ENCODE data around the gene LRIG2. TPM values are rescaled to one million over a fixed set of nuclear protein-coding genes. Genes with fewer than 3 reads are reported as not detected.

Gene LRIG2
- total and polyA plus RNA-seq, 2 of the 13 experiments (the other 11 are each of a cell fraction or from before 2014, with no cell fraction given): 8.1 to 12.2 TPM

DNA sequence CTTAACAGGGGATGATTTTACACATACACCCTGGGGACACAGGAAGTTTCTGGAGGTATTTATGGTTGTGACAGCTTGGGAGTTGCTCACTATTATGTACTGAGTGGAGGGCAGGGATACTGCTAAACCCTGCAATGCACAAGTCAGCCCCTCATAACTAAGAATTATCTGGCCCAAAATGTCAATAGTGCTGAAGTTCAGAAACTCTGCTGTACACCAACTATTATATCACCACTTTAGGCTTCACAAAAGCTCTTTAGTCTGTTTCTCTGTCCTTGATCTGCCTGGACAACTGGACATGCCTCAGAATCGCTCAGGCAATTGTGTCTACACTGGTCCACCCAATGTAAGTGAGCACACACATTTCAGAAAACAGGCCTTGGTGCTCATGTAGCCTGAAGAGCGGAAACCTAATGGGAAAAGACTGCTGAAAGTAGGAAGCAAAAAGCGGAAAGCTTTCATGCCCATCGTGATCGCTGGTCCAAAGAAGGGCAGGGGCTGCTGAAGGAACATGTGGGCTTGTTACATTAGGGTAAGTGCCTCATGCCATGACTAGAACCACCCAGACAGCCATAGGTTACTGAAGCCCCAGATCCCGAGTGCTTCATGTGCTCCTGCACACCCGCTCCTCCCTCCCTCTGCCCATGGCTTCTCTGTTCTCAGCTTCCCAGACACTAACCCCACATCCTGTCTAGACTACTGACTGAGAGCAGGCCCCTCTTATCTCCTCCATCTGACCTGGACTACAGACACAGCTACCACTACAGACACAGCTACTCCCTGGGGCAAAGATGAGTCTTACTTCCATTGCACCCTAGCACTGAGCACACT, 73.5 kb downstream of the LRIG2 start (continued):
- TF ChIP-seq NFIC (IDR thresholded peaks at IDR 0.05; ENCODE audit: low read length) (no peak; the same call in 1 of the 2 replicates), RNF2 (conservative IDR thresholded peaks at IDR 0.05; ENCODE audit: low read depth) (no peak), TARDBP (CRISPR knock-in tag; IDR thresholded peaks at IDR 0.05) (peak; percentile 80; the same call in 1 of the 2 replicates), ZNF253 (CRISPR knock-in tag; IDR thresholded peaks at IDR 0.05; ENCODE audit: borderline replicate concordance) (no peak), CBX5 (CRISPR knock-in tag; IDR thresholded peaks at IDR 0.05; ENCODE audit: borderline replicate concordance) (no peak), TCF7 (IDR thresholded peaks at IDR 0.05; ENCODE audit: low read depth) (peak; percentile 45; the same call in 1 of the 2 replicates), GABPB1 (CRISPR knock-in tag; IDR thresholded peaks at IDR 0.05) (peak; percentile 36; the same call in 1 of the 2 replicates), ZNF124 (CRISPR knock-in tag; IDR thresholded peaks at IDR 0.05) (no peak), ZFAT (CRISPR knock-in tag; conservative IDR thresholded peaks at IDR 0.05) (no peak), ZNF552 (CRISPR knock-in tag; IDR thresholded peaks at IDR 0.05; ENCODE audit: borderline replicate concordance) (no peak), ARID2 (CRISPR knock-in tag; IDR thresholded peaks at IDR 0.05; ENCODE audit: borderline replicate concordance) (0 out of 2 replicates have a peak, but pooled peaks have one; percentile 58), POLR2AphosphoS5 (IDR thresholded peaks at IDR 0.05; ENCODE audit: low read depth, low read length) (peak; percentile 33; the same call in 1 of the 2 replicates), KLF15 (CRISPR knock-in tag; IDR thresholded peaks at IDR 0.05; ENCODE audit: borderline replicate concordance) (no peak), FOXA1 (IDR thresholded peaks at IDR 0.05) (no peak), FOXA1 (CRISPR knock-in tag; IDR thresholded peaks at IDR 0.05) (peak; percentile 59; the same call in 1 of the 2 replicates), ZNF781 (CRISPR knock-in tag; IDR thresholded peaks at IDR 0.05; ENCODE audit: borderline replicate concordance, not compliant biosample characterization) (no peak), HOXA9 (CRISPR knock-in tag; IDR thresholded peaks at IDR 0.05; ENCODE audit: borderline replicate concordance) (no peak)
- TF ChIP-seq, protein P1, sequence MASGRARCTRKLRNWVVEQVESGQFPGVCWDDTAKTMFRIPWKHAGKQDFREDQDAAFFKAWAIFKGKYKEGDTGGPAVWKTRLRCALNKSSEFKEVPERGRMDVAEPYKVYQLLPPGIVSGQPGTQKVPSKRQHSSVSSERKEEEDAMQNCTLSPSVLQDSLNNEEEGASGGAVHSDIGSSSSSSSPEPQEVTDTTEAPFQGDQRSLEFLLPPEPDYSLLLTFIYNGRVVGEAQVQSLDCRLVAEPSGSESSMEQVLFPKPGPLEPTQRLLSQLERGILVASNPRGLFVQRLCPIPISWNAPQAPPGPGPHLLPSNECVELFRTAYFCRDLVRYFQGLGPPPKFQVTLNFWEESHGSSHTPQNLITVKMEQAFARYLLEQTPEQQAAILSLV (CRISPR knock-in tag; IDR thresholded peaks at IDR 0.05; ENCODE audit: borderline replicate concordance): no peak
- TF ChIP-seq, protein P2, sequence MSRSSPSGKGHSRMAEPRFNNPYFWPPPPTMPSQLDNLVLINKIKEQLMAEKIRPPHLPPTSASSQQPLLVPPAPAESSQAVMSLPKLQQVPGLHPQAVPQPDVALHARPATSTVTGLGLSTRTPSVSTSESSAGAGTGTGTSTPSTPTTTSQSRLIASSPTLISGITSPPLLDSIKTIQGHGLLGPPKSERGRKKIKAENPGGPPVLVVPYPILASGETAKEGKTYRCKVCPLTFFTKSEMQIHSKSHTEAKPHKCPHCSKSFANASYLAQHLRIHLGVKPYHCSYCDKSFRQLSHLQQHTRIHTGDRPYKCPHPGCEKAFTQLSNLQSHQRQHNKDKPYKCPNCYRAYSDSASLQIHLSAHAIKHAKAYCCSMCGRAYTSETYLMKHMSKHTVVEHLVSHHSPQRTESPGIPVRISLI (CRISPR knock-in tag; IDR thresholded peaks at IDR 0.05; ENCODE audit: borderline replicate concordance): no peak
- TF ChIP-seq, protein P3, sequence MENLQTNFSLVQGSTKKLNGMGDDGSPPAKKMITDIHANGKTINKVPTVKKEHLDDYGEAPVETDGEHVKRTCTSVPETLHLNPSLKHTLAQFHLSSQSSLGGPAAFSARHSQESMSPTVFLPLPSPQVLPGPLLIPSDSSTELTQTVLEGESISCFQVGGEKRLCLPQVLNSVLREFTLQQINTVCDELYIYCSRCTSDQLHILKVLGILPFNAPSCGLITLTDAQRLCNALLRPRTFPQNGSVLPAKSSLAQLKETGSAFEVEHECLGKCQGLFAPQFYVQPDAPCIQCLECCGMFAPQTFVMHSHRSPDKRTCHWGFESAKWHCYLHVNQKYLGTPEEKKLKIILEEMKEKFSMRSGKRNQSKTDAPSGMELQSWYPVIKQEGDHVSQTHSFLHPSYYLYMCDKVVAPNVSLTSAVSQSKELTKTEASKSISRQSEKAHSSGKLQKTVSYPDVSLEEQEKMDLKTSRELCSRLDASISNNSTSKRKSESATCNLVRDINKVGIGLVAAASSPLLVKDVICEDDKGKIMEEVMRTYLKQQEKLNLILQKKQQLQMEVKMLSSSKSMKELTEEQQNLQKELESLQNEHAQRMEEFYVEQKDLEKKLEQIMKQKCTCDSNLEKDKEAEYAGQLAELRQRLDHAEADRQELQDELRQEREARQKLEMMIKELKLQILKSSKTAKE (CRISPR knock-in tag; IDR thresholded peaks at IDR 0.05; ENCODE audit: borderline replicate concordance): peak; percentile 96
- TF ChIP-seq, protein P4, sequence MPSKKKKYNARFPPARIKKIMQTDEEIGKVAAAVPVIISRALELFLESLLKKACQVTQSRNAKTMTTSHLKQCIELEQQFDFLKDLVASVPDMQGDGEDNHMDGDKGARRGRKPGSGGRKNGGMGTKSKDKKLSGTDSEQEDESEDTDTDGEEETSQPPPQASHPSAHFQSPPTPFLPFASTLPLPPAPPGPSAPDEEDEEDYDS (CRISPR knock-in tag; IDR thresholded peaks at IDR 0.05): no peak

All from HepG2 (cell line).